Liver (tissue), 9 donors: ENCODE results near the gene MMS22L. TPM values are rescaled to one million over a fixed set of nuclear protein-coding genes. Genes with fewer than 3 reads are reported as not detected.

Experiments used
- DNase-seq: peaks from one replicate; pipeline ENCODE4 v3.0.0-alpha.2; 2017; ENCODE audit warnings: low spot score
- H3K27ac ChIP-seq, 2 donors: one replicate each; pipeline ENCODE4 v1.7.0; 2013; ENCODE audit warnings: inconsistent platforms in 2 of 2, low read length in 2 of 2, control low read depth in 1 of 2, low read depth in 1 of 2, mild to moderate bottlenecking in 1 of 2
- H3K27me3 ChIP-seq, 4 donors: one replicate each; pipeline versions ENCODE4 v1.6.1 to v1.7.0; 2013; ENCODE audit warnings: low read length in 3 of 4, inconsistent platforms in 1 of 4, mild to moderate bottlenecking in 1 of 4, moderate library complexity in 1 of 4; ENCODE audit not compliant: control insufficient read depth in 4 of 4, insufficient read depth in 4 of 4
- H3K36me3 ChIP-seq, 4 donors: one replicate each; pipeline versions ENCODE4 v1.6.1 to v1.7.0; 2013; ENCODE audit warnings: low read length in 3 of 4, mild to moderate bottlenecking in 3 of 4, low read depth in 1 of 4, moderate library complexity in 1 of 4; ENCODE audit not compliant: control insufficient read depth in 4 of 4, insufficient read depth in 3 of 4
- H3K4me1 ChIP-seq, 4 donors: one replicate each; pipeline versions ENCODE4 v1.6.1 to v1.7.0; 2013; ENCODE audit warnings: low read length in 3 of 4, mild to moderate bottlenecking in 3 of 4, moderate library complexity in 1 of 4; ENCODE audit not compliant: control insufficient read depth in 4 of 4, insufficient read depth in 4 of 4
- H3K4me3 ChIP-seq, 3 donors: one replicate each; pipeline versions ENCODE4 v1.6.1 to v1.7.0; 2013; ENCODE audit warnings: low read length in 3 of 3, control low read depth in 1 of 3, low read depth in 1 of 3, mild to moderate bottlenecking in 1 of 3
- H3K9ac ChIP-seq, 2 donors: one replicate each; pipeline ENCODE4 v1.7.0; 2013; ENCODE audit warnings: low read length in 2 of 2, mild to moderate bottlenecking in 2 of 2, moderate library complexity in 2 of 2, control low read depth in 1 of 2, low read depth in 1 of 2
- H3K9me3 ChIP-seq, 4 donors: one replicate each; pipeline versions ENCODE4 v1.6.1 to v1.7.0; 2013; ENCODE audit warnings: low read length in 3 of 4; ENCODE audit not compliant: control insufficient read depth in 4 of 4
- ATF3 ChIP-seq: IDR thresholded peaks from 2 replicates; pipeline ENCODE4 v1.6.1; 2016; ENCODE audit warnings: antibody characterized with exemption
- CTCF ChIP-seq: fragments of 150-350 bp; IDR thresholded peaks from 2 replicates; pipeline ENCODE4 v1.5.1; 2017; ENCODE audit warnings: improper control_type of control experiment, low read depth, low read length; ENCODE audit not compliant: missing input control
- EGR1 ChIP-seq, 2 donors: IDR thresholded peaks; 2 replicates each; pipeline ENCODE4 v1.6.1; 2016 to 2018; ENCODE audit warnings: antibody characterized with exemption in 2 of 2, low read depth in 2 of 2
- FOXA1 ChIP-seq: IDR thresholded peaks from 2 replicates; pipeline ENCODE4 v1.6.1; 2016; ENCODE audit warnings: antibody characterized with exemption
- FOXA2 ChIP-seq: IDR thresholded peaks from 2 replicates; pipeline ENCODE4 v1.6.1; 2016; ENCODE audit warnings: antibody characterized with exemption
- GABPA ChIP-seq, 2 donors: IDR thresholded peaks in 1 of 2; conservative IDR thresholded peaks in 1 of 2; 2 replicates each; pipeline ENCODE4 v1.6.1; 2016; ENCODE audit warnings: antibody characterized with exemption in 2 of 2, mild to moderate bottlenecking in 1 of 2, moderate library complexity in 1 of 2
- HNF4A ChIP-seq, 2 donors: conservative IDR thresholded peaks; 2 replicates each; pipeline ENCODE4 v1.6.1; 2016; ENCODE audit warnings: antibody characterized with exemption in 2 of 2, mild to moderate bottlenecking in 2 of 2
- HNF4G ChIP-seq: IDR thresholded peaks from 2 replicates; pipeline ENCODE4 v1.6.1; 2016; ENCODE audit warnings: antibody characterized with exemption
- JUND ChIP-seq, 2 donors: IDR thresholded peaks; 2 replicates each; pipeline ENCODE4 v1.6.1; 2016; ENCODE audit warnings: antibody characterized with exemption in 2 of 2
- MAX ChIP-seq: IDR thresholded peaks from 2 replicates; pipeline ENCODE4 v1.6.1; 2016; ENCODE audit warnings: antibody characterized with exemption
- NR2F2 ChIP-seq: IDR thresholded peaks from 2 replicates; pipeline ENCODE4 v1.6.1; 2016; ENCODE audit warnings: antibody characterized with exemption
- RAD21 ChIP-seq, 2 donors: IDR thresholded peaks; 2 replicates each; pipeline ENCODE4 v1.6.1; 2016; ENCODE audit warnings: antibody characterized with exemption in 2 of 2, mild to moderate bottlenecking in 2 of 2
- REST ChIP-seq: IDR thresholded peaks from 2 replicates; pipeline ENCODE4 v1.6.1; 2016; ENCODE audit warnings: antibody characterized with exemption, mild to moderate bottlenecking
- RXRA ChIP-seq, 2 donors: IDR thresholded peaks; 2 replicates each; pipeline ENCODE4 v1.6.1; 2017 to 2018; ENCODE audit warnings: antibody characterized with exemption in 2 of 2, mild to moderate bottlenecking in 1 of 2
- SP1 ChIP-seq: IDR thresholded peaks from 2 replicates; pipeline ENCODE4 v1.6.1; 2018; ENCODE audit warnings: antibody characterized with exemption, mild to moderate bottlenecking
- TAF1 ChIP-seq: conservative IDR thresholded peaks from 2 replicates; pipeline ENCODE4 v1.6.1; 2016; ENCODE audit warnings: antibody characterized with exemption, mild to moderate bottlenecking
- YY1 ChIP-seq: IDR thresholded peaks from 2 replicates; pipeline ENCODE4 v1.6.1; 2016; ENCODE audit warnings: antibody characterized with exemption, mild to moderate bottlenecking
- ZBTB33 ChIP-seq: IDR thresholded peaks from 2 replicates; pipeline ENCODE4 v1.6.1; 2016; ENCODE audit warnings: antibody characterized with exemption
- WGBS: extraction: QIAGEN DNeasy Blood & Tissue Kit; methylation state at CpG from one replicate; pipeline ENCODE4 v1.1.7; 2013; 5-methylcytosine and 5-hydroxymethylcytosine counted together
- polyA plus RNA-seq, 2 donors: library from polyadenylated mRNA; stranded (reverse) in 1 of 2; unstranded in 1 of 2; fragments of 200-250 nt in 1 of 2; fragments of >200 nt in 1 of 2; fragmentation: Nextera tagmentation in 1 of 2; extraction: Ambion mirVana in 1 of 2; gene quantifications; one replicate each; pipeline versions ENCODE4 v1.2.1 to v1.2.3, GENCODE V29; 2013 to 2015
- total RNA-seq, 2 donors: library from RNA; depleted of rRNA; stranded (reverse); fragments of >200 nt; gene quantifications; one replicate each; pipeline ENCODE4 v1.2.3, GENCODE V29; 2014
- donor health status: healthy.
- donor health status: healthy.
- donor health status: healthy.
- donor health status: healthy.
- donor health status: healthy.

MMS22L gene
- total and polyA plus RNA-seq, 4 donors: 0.32 to 14.9 (median 2.6) TPM

GRCh38 chr6:97147421-97147820 is 135.6 kb downstream of the MMS22L start:
- Histone ChIP-seq H3K4me3 (no peak overlapping the region), H3K36me3 (no peaks in the 10 kb centered on the region), H3K27me3 (no peaks in the 10 kb centered on the region), H3K9me3 (no peaks in the 10 kb centered on the region), H3K9ac (no peak overlapping the region), H3K4me1 (no peaks in the 10 kb centered on the region), H3K27ac (no peak overlapping the region)
- DNase-seq: no peak
- TF ChIP-seq CTCF (no peak), EGR1 (IDR thresholded peaks at IDR 0.05; ENCODE audit: low read depth in 2 of 2) (no peak), ATF3 (no peak), FOXA2 (no peak), FOXA1 (no peak), ZBTB33 (no peak), GABPA (IDR thresholded peaks at IDR 0.05 in 1 of 2, conservative IDR thresholded peaks at IDR 0.05 in 1 of 2) (no peak), HNF4A (conservative IDR thresholded peaks at IDR 0.05) (no peak), MAX (no peak), NR2F2 (no peak), RAD21 (IDR thresholded peaks at IDR 0.05) (no peak), JUND (IDR thresholded peaks at IDR 0.05) (no peak), TAF1 (no peak), SP1 (no peak), REST (no peak), HNF4G (no peak), YY1 (no peak), RXRA (IDR thresholded peaks at IDR 0.05) (no peak)
- WGBS: 96% methylated on average over 1 of the region's 1 CpG
